GM18508 (cell line): ENCODE data around the gene MYO3A.

Source experiments
- ATAC-seq: cut with Tn5 transposase; IDR thresholded peaks from one replicate; pipeline ENCODE4 v1.9.1; 2021; ENCODE audit warnings: moderate number of reproducible peaks; ENCODE audit not compliant: insufficient read depth, unreplicated experiment

Gene MYO3A

GRCh38 chr10:26213157-26213800 is 279.2 kb downstream of the MYO3A start:
- ATAC-seq, result no peak

GRCh38 chr10:26214004-26214403 is 280.0 kb downstream of the MYO3A start:
- no peak for ATAC-seq

- no peak for ATAC-seq
Measured at GRCh38 chr10:26214551-26215395, 280.7 kb downstream of the MYO3A start.

GRCh38 chr10:26215396-26215934 is 281.4 kb downstream of the MYO3A start:
- no peak for ATAC-seq

- ATAC-seq, result no peak
Measured at GRCh38 chr10:26215935-26216584, 282.0 kb downstream of the MYO3A start.

GRCh38 chr10:26216585-26217395 is 282.8 kb downstream of the MYO3A start, which contains the start of gene GAD2:
GAD2 (plus strand) TSS chr10:26216774; CDS start chr10:26216810, 36 bp downstream.
- ATAC-seq, result no peak

- no peak for ATAC-seq
Measured at GRCh38 chr10:26217396-26218086, 283.5 kb downstream of the MYO3A start.

GRCh38 chr10:26219676-26220075 is 285.6 kb downstream of the MYO3A start:
- no peak for ATAC-seq

GRCh38 chr10:26220901-26221300 is 286.9 kb downstream of the MYO3A start:
- ATAC-seq, result no peak

- ATAC-seq, result no peak
Measured at GRCh38 chr10:26221541-26221940, 287.5 kb downstream of the MYO3A start.

GRCh38 chr10:26222563-26222962 is 288.5 kb downstream of the MYO3A start:
- ATAC-seq, result no peak

GRCh38 chr10:26225322-26225721 is 291.3 kb downstream of the MYO3A start:
- no peak for ATAC-seq

- no peak for ATAC-seq
Measured at GRCh38 chr10:26227786-26228185, 293.8 kb downstream of the MYO3A start.

- ATAC-seq, result no peak
Measured at GRCh38 chr10:26232174-26232573, 298.1 kb downstream of the MYO3A start.

- no peak for ATAC-seq
Measured at GRCh38 chr10:26235761-26236160, 301.7 kb downstream of the MYO3A start.

GRCh38 chr10:26238378-26238777 is 304.3 kb downstream of the MYO3A start:
- ATAC-seq, result no peak

- ATAC-seq, result no peak
Measured at GRCh38 chr10:26242706-26243350, 308.8 kb downstream of the MYO3A start.

- ATAC-seq, result no peak
Measured at GRCh38 chr10:26243351-26243720, 309.3 kb downstream of the MYO3A start.

- no peak for ATAC-seq
Measured at GRCh38 chr10:26249681-26250080, 315.7 kb downstream of the MYO3A start.
